Pancreas (tissue), 10 donors: ENCODE results near the gene UBL3. TPM values are rescaled to one million over a fixed set of nuclear protein-coding genes. Genes with fewer than 3 reads are reported as not detected.

Experiments used
- ATAC-seq, 4 donors: fragments of 200-7000 bp; cut with Tn5 transposase; one replicate each; pipeline versions ENCODE4 v1.8.0 to v1.9.1; 2020; ENCODE audit warnings: mild to moderate bottlenecking in 4 of 4, moderate library complexity in 4 of 4
- DNase-seq, 6 donors: peaks; one replicate each; pipeline ENCODE4 v3.0.0-alpha.2; 2020
- FAIRE-seq: peaks from 2 replicates; lab custom pipeline; 2012; peaks lifted over from hg19 to GRCh38; lab: Jason Lieb, UNC
- H3K27ac ChIP-seq, 4 donors: fragments of 200-600 bp; sonication (generic); 1 replicate in 3 of 4; 2 replicates in 1 of 4; pipeline versions ENCODE4 v1.5.0 to v1.8.0; 2020
- H3K27me3 ChIP-seq, 4 donors: fragments of 200-600 bp; one replicate each; pipeline ENCODE4 v1.8.0; 2021
- H3K36me3 ChIP-seq, 3 donors: fragments of 200-600 bp; sonication (generic) in 1 of 3; one replicate each; pipeline versions ENCODE4 v1.5.0 to v1.8.0; 2020 to 2021
- H3K4me1 ChIP-seq, 3 donors: fragments of 200-600 bp; one replicate each; pipeline ENCODE4 v1.8.0; 2021
- H3K4me3 ChIP-seq, 4 donors: fragments of 200-600 bp; sonication (generic) in 2 of 4; one replicate each; pipeline versions ENCODE4 v1.5.0 to v1.8.0; 2020 to 2021
- H3K9me3 ChIP-seq, 4 donors: fragments of 200-600 bp; one replicate each; pipeline ENCODE4 v1.8.0; 2021
- CTCF ChIP-seq, 4 donors: fragments of 200-600 bp; sonication (generic) in 3 of 4; IDR thresholded peaks; one replicate each; pipeline versions ENCODE4 v1.5.0 to v1.8.0; 2021; ENCODE audit warnings: antibody characterized with exemption in 4 of 4
- WGBS, 2 donors: extraction: QIAGEN DNeasy Blood & Tissue Kit; methylation state at CpG; one replicate each; pipeline ENCODE4 v1.1.7; 2013; 5-methylcytosine and 5-hydroxymethylcytosine counted together
- intact Hi-C, 3 donors: fragments of 100-400 bp; cut with DNase I; formaldehyde crosslinking; loops; one replicate each; pipeline versions ENCODE4 v1.11.1 to v1.14.2; 2022
- polyA plus RNA-seq, 2 donors: library from polyadenylated mRNA; stranded (reverse); fragments of 200-250 nt; gene quantifications; one replicate each; pipeline ENCODE4 v1.2.3, GENCODE V29; 2013
- total RNA-seq, 6 donors: library from RNA; stranded (reverse); fragmentation: NEBNext Ultra II Directional in 4 of 6; extraction: Animal tissue kit (Norgen Biotek cat#: 25700) in 4 of 6; gene quantifications; one replicate each; pipeline versions ENCODE4 v1.2.1 to v1.2.4, GENCODE V29; 2021 to 2023
- donor health status: healthy with polysubstance abuse.
- donor health status: DM: no; HTN: no; CAD: no; lungs with moderate emphysema.
- donor health status: DM: no; HTN: no; CAD: no.
- donor health status: control.
- donor health status: control.
- donor health status: Bipolar disorder and iron deficiency.
- donor health status: DM: yes; HTN: yes; CAD: no.
- donor health status: DM: no; HTN: no; CAD: no.
- donor health status: DM: no; HTN: no; CAD: no.
- donor health status: DM: yes; HTN: yes; CAD: no.

UBL3 gene
- total and polyA plus RNA-seq, 8 donors: 9.7 to 31.5 (median 23.1) TPM

- ATAC-seq (no peak), DNase-seq (no peak), FAIRE-seq (no peak)
- no peak for TF ChIP-seq CTCF (IDR thresholded peaks at IDR 0.05)
- no peak overlapping the region for H3K27ac ChIP-seq
- H3K9me3 ChIP-seq: no peaks in the 10 kb centered on the region
- no peak overlapping the region for H3K4me3 ChIP-seq
- no peaks in the 10 kb centered on the region for H3K36me3 ChIP-seq
- peaks cover 0 to 2% (median 0%) of the 10 kb centered on the region in 4 donors for H3K27me3 ChIP-seq
- H3K4me1 ChIP-seq: peaks cover 5 to 6% (median 5%) of the 10 kb centered on the region in 3 donors
- intact Hi-C loops: loop anchor here in 1 of 3 donors (10.0 kb wide), 1 partner anchor 45 kb away; no protein-coding TSS in a partner anchor
Observed at GRCh38 chr13:29830000-29830399, 20.4 kb downstream of the UBL3 start.

GRCh38 chr13:29819143-29819542 is 31.3 kb downstream of the UBL3 start:
- H3K36me3 ChIP-seq: no peaks in the 10 kb centered on the region
- H3K27ac ChIP-seq: no peak overlapping the region
- FAIRE-seq (no peak), ATAC-seq (no peak), DNase-seq (no peak)
- no peaks in the 10 kb centered on the region for H3K27me3 ChIP-seq
- no peak for TF ChIP-seq CTCF (IDR thresholded peaks at IDR 0.05)
- no peaks in the 10 kb centered on the region for H3K9me3 ChIP-seq
- intact Hi-C loops: no loop called here
- no peak overlapping the region for H3K4me3 ChIP-seq
- 78 to 82% methylated on average over 2 of the region's 2 CpGs for WGBS, 2 donors
- peaks cover 29 to 43% (median 37%) of the 10 kb centered on the region in 3 donors for H3K4me1 ChIP-seq

GRCh38 chr13:29817604-29818378 is 32.6 kb downstream of the UBL3 start:
- intact Hi-C loops: no loop called here
- Histone ChIP-seq H3K9me3 (no peaks in the 10 kb centered on the region), H3K27ac (peak overlapping the region in 1 of 4 donors; percentile 28), H3K4me3 (no peak overlapping the region), H3K4me1 (peaks cover 29 to 44% (median 37%) of the 10 kb centered on the region in 3 donors), H3K36me3 (no peaks in the 10 kb centered on the region), H3K27me3 (no peaks in the 10 kb centered on the region)
- DNase-seq: no peak
- no peak for TF ChIP-seq CTCF (IDR thresholded peaks at IDR 0.05)
- no peak for FAIRE-seq
- peak in 3 of 4 donors; percentile 43 to 57 (median 45) for ATAC-seq
- 16% methylated on average over 3 of the region's 3 CpGs for WGBS, 2 donors

- no peaks in the 10 kb centered on the region for H3K36me3 ChIP-seq
- ATAC-seq (peak in 2 of 4 donors; percentile 25 to 33), DNase-seq (no peak), FAIRE-seq (no peak)
- peak overlapping the region in 1 of 4 donors; percentile 13 for H3K27ac ChIP-seq
- no peak for TF ChIP-seq CTCF (IDR thresholded peaks at IDR 0.05)
- H3K27me3 ChIP-seq: no peaks in the 10 kb centered on the region
- H3K4me3 ChIP-seq: no peak overlapping the region
- intact Hi-C loops: no loop called here
- H3K9me3 ChIP-seq: no peaks in the 10 kb centered on the region
- H3K4me1 ChIP-seq: peaks cover 35 to 55% (median 43%) of the 10 kb centered on the region in 3 donors
- WGBS, 2 donors: 63 to 66% methylated on average over 2 of the region's 2 CpGs
Observed at GRCh38 chr13:29816715-29817114, 33.7 kb downstream of the UBL3 start.

GRCh38 chr13:29815336-29815735 is 35.1 kb downstream of the UBL3 start:
- intact Hi-C loops: no loop called here
- Histone ChIP-seq H3K4me1 (peaks cover 44 to 69% (median 53%) of the 10 kb centered on the region in 3 donors), H3K9me3 (no peaks in the 10 kb centered on the region), H3K27ac (no peak overlapping the region), H3K27me3 (no peaks in the 10 kb centered on the region), H3K36me3 (no peaks in the 10 kb centered on the region), H3K4me3 (no peak overlapping the region)
- FAIRE-seq (no peak), ATAC-seq (no peak), DNase-seq (no peak)
- TF ChIP-seq CTCF (IDR thresholded peaks at IDR 0.05): no peak
